IPS-20b (cell line): ENCODE data around the gene DNAL1.
A peak's percentile ranks its signal among the peaks of the same experiment; 100 is the strongest.

Experiments
- H3K27ac ChIP-seq: one replicate; pipeline ENCODE4 v1.5.1; 2013; ENCODE audit warnings: low read length
- H3K27me3 ChIP-seq: 2 replicates; pipeline ENCODE4 v1.6.1; 2013; ENCODE audit warnings: mild to moderate bottlenecking, low read length, inconsistent platforms; ENCODE audit not compliant: insufficient read depth
- H3K36me3 ChIP-seq: 2 replicates; pipeline ENCODE4 v1.6.1; 2013; ENCODE audit warnings: low read depth, mild to moderate bottlenecking, inconsistent platforms, low read length, moderate library complexity; ENCODE audit not compliant: insufficient read depth
- H3K4me1 ChIP-seq: 2 replicates; pipeline ENCODE4 v1.6.1; 2013; ENCODE audit warnings: mild to moderate bottlenecking, control low read depth, inconsistent platforms, low read length, moderate library complexity; ENCODE audit not compliant: insufficient read depth
- H3K4me3 ChIP-seq: 2 replicates; pipeline ENCODE4 v1.5.1; 2013; ENCODE audit warnings: mild to moderate bottlenecking, low read length, inconsistent platforms
- H3K9ac ChIP-seq: 2 replicates; pipeline ENCODE4 v1.6.1; 2013; ENCODE audit warnings: low read depth, mild to moderate bottlenecking, inconsistent platforms, low read length, moderate library complexity
- H3K9me3 ChIP-seq: 2 replicates; pipeline ENCODE4 v1.6.1; 2013; ENCODE audit warnings: mild to moderate bottlenecking, low read depth, low read length, inconsistent platforms; ENCODE audit not compliant: insufficient read depth

The DNAL1 gene

GRCh38 chr14:73644531-73645247 lies at the start of gene DNAL1:
Gene DNAL1, plus strand, starts transcription at chr14:73644986. Its CDS starts 54 bp downstream, at chr14:73645040.
- Histone ChIP-seq H3K36me3 (no peaks in the 10 kb centered on the region), H3K27me3 (no peaks in the 10 kb centered on the region), H3K4me1 (no peaks in the 10 kb centered on the region), H3K9ac (peak within 1 kb of the TSS; percentile 85), H3K9me3 (no peaks in the 10 kb centered on the region), H3K4me3 (peak within 1 kb of the TSS; percentile 95), H3K27ac (peak within 1 kb of the TSS; percentile 80)

- no peaks in the 10 kb centered on the region for H3K27me3 ChIP-seq
- no peak overlapping the region for H3K27ac ChIP-seq
- no peak overlapping the region for H3K4me3 ChIP-seq
- H3K9ac ChIP-seq, result no peak overlapping the region
- no peaks in the 10 kb centered on the region for H3K4me1 ChIP-seq
- no peaks in the 10 kb centered on the region for H3K36me3 ChIP-seq
- H3K9me3 ChIP-seq, result no peaks in the 10 kb centered on the region
These were observed 45.3 kb upstream of the DNAL1 start for GRCh38 chr14:73599499-73599898.

GRCh38 chr14:73602994-73603393 lies 41.8 kb upstream of the DNAL1 start:
- Histone ChIP-seq H3K9ac (no peak overlapping the region), H3K36me3 (no peaks in the 10 kb centered on the region), H3K9me3 (peaks cover 11% of the 10 kb centered on the region), H3K27me3 (no peaks in the 10 kb centered on the region), H3K4me3 (no peak overlapping the region), H3K27ac (no peak overlapping the region), H3K4me1 (no peaks in the 10 kb centered on the region)

DNA sequence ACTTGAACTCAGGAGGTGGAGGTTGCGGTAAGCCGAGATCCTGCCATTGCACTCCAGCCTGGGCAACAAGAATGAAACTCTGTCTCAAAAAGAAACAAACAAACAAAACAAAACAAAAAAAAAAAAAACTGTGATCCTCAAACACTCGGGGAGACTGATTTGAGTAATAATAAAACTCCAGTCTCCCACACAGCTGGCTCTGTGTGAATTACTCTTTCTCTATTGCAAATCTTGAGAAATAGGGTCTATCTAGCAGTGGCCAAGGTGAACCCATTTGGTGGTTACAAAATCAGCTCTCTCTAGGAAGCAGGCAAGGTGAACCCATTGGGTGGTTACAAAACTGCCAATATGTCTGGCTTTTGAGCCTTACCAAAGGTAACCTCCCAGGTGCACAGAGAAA lies 38.5 kb upstream of the DNAL1 start:
- Histone ChIP-seq H3K4me3 (no peak overlapping the region), H3K9me3 (peaks cover 11% of the 10 kb centered on the region), H3K36me3 (no peaks in the 10 kb centered on the region), H3K9ac (no peak overlapping the region), H3K4me1 (no peaks in the 10 kb centered on the region), H3K27me3 (peaks cover under 1% of the 10 kb centered on the region; the same call in 1 of the 2 replicates), H3K27ac (no peak overlapping the region)

DNA sequence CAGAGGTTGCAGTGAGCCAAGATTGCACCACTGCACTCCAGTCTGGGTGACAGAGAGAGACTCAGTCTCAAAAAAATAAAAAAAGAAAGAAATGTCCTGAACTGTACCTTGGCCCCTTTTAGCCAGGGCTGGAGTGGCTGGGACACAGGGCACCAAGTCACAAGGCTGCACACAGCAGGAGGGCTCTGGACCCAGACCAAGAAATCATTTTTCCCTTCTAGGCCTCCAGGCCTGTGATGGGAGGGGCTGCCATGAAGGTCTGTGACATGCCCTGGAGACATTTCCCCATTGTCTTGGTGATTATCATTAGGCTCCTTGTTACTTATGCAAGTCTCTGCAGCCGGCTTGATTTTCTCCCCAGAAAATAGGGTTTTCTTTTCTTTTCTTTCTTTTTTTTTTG lies 37.5 kb upstream of the DNAL1 start:
- H3K27ac ChIP-seq, result no peak overlapping the region
- peaks cover 11% of the 10 kb centered on the region for H3K9me3 ChIP-seq
- H3K27me3 ChIP-seq, result peaks cover 11% of the 10 kb centered on the region; the same call in 1 of the 2 replicates
- H3K4me1 ChIP-seq, result no peaks in the 10 kb centered on the region
- H3K36me3 ChIP-seq, result no peaks in the 10 kb centered on the region
- H3K9ac ChIP-seq, result no peak overlapping the region
- no peak overlapping the region for H3K4me3 ChIP-seq

DNA sequence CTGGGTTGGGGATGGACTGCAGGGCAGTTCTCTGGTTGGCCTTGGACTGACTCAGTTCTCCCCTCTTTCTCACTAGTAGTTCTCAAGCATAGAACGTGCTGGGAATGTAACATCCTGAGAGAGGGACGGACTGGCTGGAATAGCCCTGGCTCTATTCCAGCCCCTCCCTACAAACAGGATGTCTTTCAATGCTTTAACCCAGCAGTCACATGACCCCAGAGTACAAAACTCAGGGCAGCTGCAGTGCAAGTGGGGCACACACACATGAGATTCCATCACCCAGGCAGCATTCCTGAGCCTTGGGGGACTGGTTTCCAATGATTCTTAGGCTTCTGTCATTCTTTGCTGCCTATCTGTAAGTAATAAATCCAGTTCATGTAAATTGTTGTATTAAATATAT lies 34.1 kb upstream of the DNAL1 start:
- peaks cover 34% of the 10 kb centered on the region for H3K27me3 ChIP-seq
- H3K9me3 ChIP-seq, result peaks cover 11% of the 10 kb centered on the region
- no peak overlapping the region for H3K9ac ChIP-seq
- no peak overlapping the region for H3K4me3 ChIP-seq
- H3K27ac ChIP-seq, result no peak overlapping the region
- no peaks in the 10 kb centered on the region for H3K36me3 ChIP-seq
- H3K4me1 ChIP-seq, result no peaks in the 10 kb centered on the region

DNA sequence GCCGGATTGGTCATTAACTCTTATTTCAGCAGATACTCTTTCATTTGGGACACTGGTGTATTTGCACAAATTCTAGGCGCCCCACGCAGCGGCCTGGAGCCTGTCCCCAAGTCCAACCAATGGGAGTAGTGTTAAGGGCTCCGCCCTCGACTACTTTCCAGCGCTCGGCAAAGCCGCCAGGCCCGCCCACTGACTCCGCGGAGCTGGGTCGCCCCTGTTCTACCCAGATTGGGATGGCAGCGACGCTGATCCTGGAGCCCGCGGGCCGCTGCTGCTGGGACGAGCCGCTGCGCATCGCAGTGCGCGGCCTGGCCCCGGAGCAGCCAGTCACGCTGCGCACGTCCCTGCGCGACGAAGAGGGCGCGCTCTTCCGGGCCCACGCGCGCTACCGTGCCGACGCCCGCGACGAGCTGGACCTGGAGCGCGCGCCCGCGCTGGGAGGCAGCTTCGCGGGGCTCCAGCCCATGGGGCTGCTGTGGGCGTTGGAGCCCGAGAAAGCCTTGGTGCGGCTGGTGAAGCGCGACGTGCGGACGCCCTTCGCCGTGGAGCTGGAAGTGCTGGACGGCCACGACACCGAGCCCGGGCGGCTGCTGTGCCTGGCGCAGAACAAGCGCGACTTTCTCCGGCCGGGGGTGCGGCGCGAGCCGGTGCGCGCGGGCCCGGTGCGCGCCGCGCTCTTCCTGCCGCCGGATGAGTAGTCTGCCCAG lies 32.3 kb upstream of the DNAL1 start, which contains the start of gene ACOT6:
Gene ACOT6, plus strand, starts transcription at position 179 of the 707 bp plus-strand sequence. Its CDS starts 55 bp downstream, at position 234.
- no peaks in the 10 kb centered on the region for H3K36me3 ChIP-seq
- peak within 1 kb of the TSS; percentile 77 for H3K4me3 ChIP-seq
- H3K27ac ChIP-seq, result no peak within 1 kb of the TSS
- peaks cover 38% of the 10 kb centered on the region for H3K27me3 ChIP-seq
- peaks cover 8% of the 10 kb centered on the region; the same call in 1 of the 2 replicates for H3K4me1 ChIP-seq
- H3K9me3 ChIP-seq, result no peaks in the 10 kb centered on the region
- H3K9ac ChIP-seq, result peak within 1 kb of the TSS; percentile 71

GRCh38 chr14:73613046-73613383 lies 31.8 kb upstream of the DNAL1 start:
- Histone ChIP-seq H3K9ac (peak overlapping the region; percentile 71; the same call in 1 of the 2 replicates), H3K27me3 (peaks cover 38% of the 10 kb centered on the region), H3K4me3 (peak overlapping the region; percentile 77), H3K4me1 (peaks cover 8% of the 10 kb centered on the region; the same call in 1 of the 2 replicates), H3K9me3 (no peaks in the 10 kb centered on the region), H3K27ac (no peak overlapping the region), H3K36me3 (no peaks in the 10 kb centered on the region)

DNA sequence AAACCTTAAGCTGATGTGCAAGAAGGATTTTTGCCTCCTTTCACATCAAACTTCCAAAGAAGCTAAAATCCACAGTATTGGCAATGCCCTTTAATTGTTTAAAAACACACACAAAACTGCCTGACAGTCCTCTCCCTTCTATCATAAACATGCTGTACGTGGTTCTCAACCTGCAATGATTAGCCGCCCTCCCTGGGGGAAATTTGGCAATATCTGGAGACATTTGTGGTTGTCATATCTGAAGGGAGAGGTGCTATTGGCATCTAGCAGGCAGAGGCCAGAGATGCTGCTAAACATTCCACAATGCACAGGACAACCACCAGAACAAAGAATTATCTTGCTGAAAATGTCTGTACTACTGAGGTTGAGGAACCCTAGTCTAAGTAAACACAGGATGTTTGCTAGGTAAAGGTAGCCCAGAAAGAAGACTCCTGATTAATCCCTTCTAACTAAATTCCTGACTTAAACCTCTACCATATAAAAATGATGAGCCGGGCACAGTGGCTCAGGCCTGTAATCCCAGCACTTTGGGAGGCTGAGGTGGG lies 31.3 kb upstream of the DNAL1 start:
- Histone ChIP-seq H3K36me3 (no peaks in the 10 kb centered on the region), H3K27me3 (peaks cover 38% of the 10 kb centered on the region), H3K9me3 (no peaks in the 10 kb centered on the region), H3K9ac (no peak overlapping the region), H3K4me3 (peak overlapping the region; percentile 77; the same call in 1 of the 2 replicates), H3K27ac (no peak overlapping the region), H3K4me1 (peaks cover 8% of the 10 kb centered on the region; the same call in 1 of the 2 replicates)

GRCh38 chr14:73616831-73617230 lies 28.0 kb upstream of the DNAL1 start:
- H3K9me3 ChIP-seq, result no peaks in the 10 kb centered on the region
- H3K9ac ChIP-seq, result no peak overlapping the region
- H3K4me3 ChIP-seq, result no peak overlapping the region
- no peak overlapping the region for H3K27ac ChIP-seq
- peaks cover 8% of the 10 kb centered on the region; the same call in 1 of the 2 replicates for H3K4me1 ChIP-seq
- no peaks in the 10 kb centered on the region for H3K36me3 ChIP-seq
- H3K27me3 ChIP-seq, result peaks cover 31% of the 10 kb centered on the region

- H3K27ac ChIP-seq, result no peak overlapping the region
- peaks cover 5% of the 10 kb centered on the region; the same call in 1 of the 2 replicates for H3K27me3 ChIP-seq
- no peak overlapping the region for H3K4me3 ChIP-seq
- H3K9me3 ChIP-seq, result no peaks in the 10 kb centered on the region
- H3K9ac ChIP-seq, result no peak overlapping the region
- H3K4me1 ChIP-seq, result peaks cover 8% of the 10 kb centered on the region; the same call in 1 of the 2 replicates
- H3K36me3 ChIP-seq, result no peaks in the 10 kb centered on the region
These were observed 25.3 kb upstream of the DNAL1 start for GRCh38 chr14:73619524-73619923.
